Esophagus muscularis mucosa (tissue), 4 donors: ENCODE measurements around the gene PRPF18. TPM values are rescaled to one million over a fixed set of nuclear protein-coding genes. Genes with fewer than 3 reads are reported as not detected.

ENCODE experiments used
- DNase-seq: peaks from one replicate; pipeline ENCODE4 v3.0.0-alpha.2; 2017; ENCODE audit errors: extremely low spot score
- H3K27ac ChIP-seq, 4 donors: fragments of 200-600 bp; sonication (generic); replicated peaks in 1 of 4; 1 replicate in 3 of 4; 2 replicates in 1 of 4; pipeline ENCODE4 v1.5.1; 2016 to 2019; ENCODE audit warnings: mild to moderate bottlenecking in 1 of 4
- H3K27me3 ChIP-seq, 4 donors: fragments of 200-600 bp; sonication (generic); one replicate each; pipeline versions ENCODE4 v1.5.1 to v1.6.0; 2016 to 2019
- H3K36me3 ChIP-seq, 4 donors: fragments of 200-600 bp; sonication (generic); one replicate each; pipeline ENCODE4 v1.5.1; 2016 to 2019
- H3K4me1 ChIP-seq, 4 donors: fragments of 200-600 bp; sonication (generic); one replicate each; pipeline ENCODE4 v1.5.1; 2016 to 2019
- H3K4me3 ChIP-seq, 4 donors: fragments of 200-600 bp; sonication (generic); 1 replicate in 2 of 4; 2 replicates in 2 of 4; pipeline ENCODE4 v1.5.1; 2016 to 2019; ENCODE audit warnings: mild to moderate bottlenecking in 4 of 4, moderate library complexity in 1 of 4
- H3K9me3 ChIP-seq, 4 donors: fragments of 200-600 bp; sonication (generic); 1 replicate in 3 of 4; 2 replicates in 1 of 4; pipeline ENCODE4 v1.5.1; 2016 to 2019
- EP300 ChIP-seq: sonication (generic); formaldehyde crosslinking; IDR thresholded peaks from one replicate; pipeline ENCODE4 v1.6.1; 2017; ENCODE audit warnings: antibody characterized with exemption
- POLR2A ChIP-seq: fragments of 450-650 bp; IDR thresholded peaks from one replicate; pipeline ENCODE4 v1.6.1; 2017; ENCODE audit warnings: antibody characterized with exemption, moderate library complexity, mild to moderate bottlenecking, low read depth
- POLR2AphosphoS5 ChIP-seq, 2 donors: sonication (generic); formaldehyde crosslinking; IDR thresholded peaks; one replicate each; pipeline ENCODE4 v1.6.1; 2017; ENCODE audit warnings: antibody characterized with exemption in 2 of 2
- WGBS: methylation state at CpG from one replicate; pipeline ENCODE4 v1.1.5; 2018; 5-methylcytosine and 5-hydroxymethylcytosine counted together
- intact Hi-C: fragments of 100-400 bp; cut with DNase I; formaldehyde crosslinking; loops from one replicate; pipeline ENCODE4 v1.15.1; 2023
- total RNA-seq, 4 donors: library from RNA; depleted of rRNA; stranded (reverse); fragments of >200 nt; gene quantifications; one replicate each; pipeline versions ENCODE4 v1.1.0 to v1.2.1, GENCODE V29; 2016
- TF ChIP-seq, protein P1 (sequence below), 3 experiments: fragments of 200-600 bp in 2 of 3; fragments of 450-650 bp in 1 of 3; sonication (generic) in 2 of 3; IDR thresholded peaks; one replicate each; pipeline ENCODE4 v1.5.1; 2017 to 2019; ENCODE audit warnings: antibody characterized with exemption in 3 of 3, mild to moderate bottlenecking in 2 of 3, moderate library complexity in 1 of 3

PRPF18 gene
- total RNA-seq, 4 donors from 2014 or later = 16.2 to 27.8 (median 25.6) TPM

DNA sequence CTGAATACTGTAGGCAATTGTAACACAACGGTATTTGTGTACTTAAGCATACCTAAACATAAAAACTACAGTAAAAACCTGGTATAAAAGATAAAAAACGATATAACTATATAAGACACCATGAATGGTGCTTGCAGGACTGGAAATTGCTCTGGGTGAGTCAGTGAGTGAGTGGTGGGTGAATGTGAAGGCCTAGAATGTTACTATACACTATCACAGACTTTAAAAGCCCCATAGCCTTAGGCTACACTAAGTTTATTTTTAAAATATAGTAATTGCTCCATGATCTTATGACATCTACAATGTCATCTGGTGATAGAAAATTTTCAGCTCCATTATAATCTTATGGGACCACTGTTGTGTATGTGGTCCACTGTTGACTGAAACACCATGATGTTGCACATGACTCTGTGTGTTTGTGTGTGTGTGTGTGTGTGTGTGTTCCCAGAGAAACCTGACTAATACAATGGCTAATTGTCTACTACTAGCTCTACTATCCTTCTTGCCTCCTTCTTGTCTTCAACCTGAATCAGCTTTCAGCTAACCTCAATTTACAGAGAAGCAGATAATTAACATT is 27.6 kb upstream of the PRPF18 start:
- 82% methylated on average over 2 of the region's 2 CpGs for WGBS
- no peak for TF ChIP-seq EP300
- TF ChIP-seq POLR2A = no peak
- no peak for TF ChIP-seq POLR2AphosphoS5 (IDR thresholded peaks at IDR 0.05)
- TF ChIP-seq, protein P1, sequence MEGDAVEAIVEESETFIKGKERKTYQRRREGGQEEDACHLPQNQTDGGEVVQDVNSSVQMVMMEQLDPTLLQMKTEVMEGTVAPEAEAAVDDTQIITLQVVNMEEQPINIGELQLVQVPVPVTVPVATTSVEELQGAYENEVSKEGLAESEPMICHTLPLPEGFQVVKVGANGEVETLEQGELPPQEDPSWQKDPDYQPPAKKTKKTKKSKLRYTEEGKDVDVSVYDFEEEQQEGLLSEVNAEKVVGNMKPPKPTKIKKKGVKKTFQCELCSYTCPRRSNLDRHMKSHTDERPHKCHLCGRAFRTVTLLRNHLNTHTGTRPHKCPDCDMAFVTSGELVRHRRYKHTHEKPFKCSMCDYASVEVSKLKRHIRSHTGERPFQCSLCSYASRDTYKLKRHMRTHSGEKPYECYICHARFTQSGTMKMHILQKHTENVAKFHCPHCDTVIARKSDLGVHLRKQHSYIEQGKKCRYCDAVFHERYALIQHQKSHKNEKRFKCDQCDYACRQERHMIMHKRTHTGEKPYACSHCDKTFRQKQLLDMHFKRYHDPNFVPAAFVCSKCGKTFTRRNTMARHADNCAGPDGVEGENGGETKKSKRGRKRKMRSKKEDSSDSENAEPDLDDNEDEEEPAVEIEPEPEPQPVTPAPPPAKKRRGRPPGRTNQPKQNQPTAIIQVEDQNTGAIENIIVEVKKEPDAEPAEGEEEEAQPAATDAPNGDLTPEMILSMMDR (IDR thresholded peaks at IDR 0.05) = no peak
- H3K4me3 ChIP-seq = no peak overlapping the region
- no peaks in the 10 kb centered on the region for H3K27me3 ChIP-seq
- no peak for DNase-seq
- H3K9me3 ChIP-seq = no peaks in the 10 kb centered on the region
- H3K27ac ChIP-seq = no peak overlapping the region
- intact Hi-C loops = no loop called here
- no peaks in the 10 kb centered on the region for H3K4me1 ChIP-seq
- H3K36me3 ChIP-seq = no peaks in the 10 kb centered on the region

DNA sequence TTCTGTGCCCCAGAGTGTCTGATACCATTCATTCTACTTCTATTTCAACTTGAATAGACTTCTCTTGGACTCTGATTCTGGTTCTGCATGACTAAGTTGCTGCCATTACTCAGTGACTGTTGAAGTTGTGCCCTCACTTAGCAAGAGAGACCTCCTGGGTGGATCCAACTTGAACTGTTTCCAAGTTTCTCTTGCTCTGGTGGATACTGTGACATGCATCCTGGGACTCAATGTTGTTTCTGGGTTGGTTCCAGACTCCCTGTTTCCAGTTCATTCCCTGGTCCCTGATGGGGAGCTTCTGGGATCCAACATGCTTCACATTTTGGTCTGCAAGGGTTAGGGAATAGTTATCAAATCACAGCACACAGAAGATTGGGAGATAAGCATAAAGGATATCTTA is 26.2 kb upstream of the PRPF18 start:
- no peak for DNase-seq
- intact Hi-C loops = no loop called here
- Histone ChIP-seq H3K27me3 (no peaks in the 10 kb centered on the region), H3K27ac (no peak overlapping the region), H3K4me1 (no peaks in the 10 kb centered on the region), H3K36me3 (no peaks in the 10 kb centered on the region), H3K9me3 (no peaks in the 10 kb centered on the region), H3K4me3 (no peak overlapping the region)
- no peak for TF ChIP-seq POLR2AphosphoS5 (IDR thresholded peaks at IDR 0.05)
- TF ChIP-seq POLR2A = no peak
- TF ChIP-seq, protein P1 (IDR thresholded peaks at IDR 0.05) = no peak
- no peak for TF ChIP-seq EP300

DNA sequence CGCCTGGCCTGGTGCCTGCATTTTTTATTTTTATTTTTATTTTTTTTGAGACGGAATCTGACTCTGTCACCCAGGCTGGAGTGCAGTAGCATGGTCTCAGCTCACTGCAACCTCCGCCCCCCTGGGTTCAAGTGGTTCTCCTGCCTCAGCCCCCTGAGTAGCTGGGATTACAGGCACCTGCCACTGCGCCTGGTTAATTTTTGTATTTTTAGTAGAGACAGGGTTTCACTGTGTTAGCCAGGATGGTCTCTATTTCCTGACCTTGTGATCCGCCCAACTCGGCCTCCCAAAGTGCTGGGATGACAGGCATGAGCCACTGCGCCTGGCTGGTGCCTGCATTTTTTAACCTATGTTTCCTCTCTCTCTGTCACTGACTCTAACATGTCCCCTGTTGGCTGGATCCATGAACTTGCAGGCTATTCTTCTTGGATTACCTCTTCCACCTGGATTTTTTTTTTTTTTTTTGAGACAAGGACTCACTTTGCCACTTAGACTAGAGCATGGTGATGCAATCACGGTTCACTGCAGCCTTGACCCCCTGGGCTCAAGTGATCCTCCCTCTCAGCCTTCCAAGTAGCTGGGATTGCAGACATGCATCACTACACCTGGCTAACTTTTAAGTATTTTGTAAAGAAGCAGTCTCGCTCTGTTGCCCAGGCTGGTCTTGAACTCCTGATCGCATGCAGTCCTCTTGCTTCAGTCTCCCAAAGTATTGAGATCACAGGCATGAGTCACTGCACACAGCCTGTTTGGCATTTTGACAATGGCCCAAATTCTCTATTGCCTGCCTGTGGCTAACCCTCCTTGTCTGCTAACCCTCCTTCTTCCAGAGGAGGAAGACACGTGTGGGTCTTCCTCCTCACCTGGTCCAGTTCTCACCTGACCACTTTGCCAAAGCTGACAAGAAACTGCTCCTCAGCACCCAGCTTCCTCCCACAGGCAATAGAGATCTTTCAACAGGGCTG is 23.0 kb upstream of the PRPF18 start:
- H3K36me3 ChIP-seq = no peaks in the 10 kb centered on the region
- DNase-seq = no peak
- no peaks in the 10 kb centered on the region for H3K27me3 ChIP-seq
- intact Hi-C loops = no loop called here
- no peak overlapping the region for H3K4me3 ChIP-seq
- H3K4me1 ChIP-seq = no peaks in the 10 kb centered on the region
- WGBS = 95% methylated on average over 11 of the region's 11 CpGs
- H3K9me3 ChIP-seq = no peaks in the 10 kb centered on the region
- TF ChIP-seq, protein P1 (IDR thresholded peaks at IDR 0.05) = no peak
- no peak for TF ChIP-seq EP300
- no peak overlapping the region for H3K27ac ChIP-seq

DNA sequence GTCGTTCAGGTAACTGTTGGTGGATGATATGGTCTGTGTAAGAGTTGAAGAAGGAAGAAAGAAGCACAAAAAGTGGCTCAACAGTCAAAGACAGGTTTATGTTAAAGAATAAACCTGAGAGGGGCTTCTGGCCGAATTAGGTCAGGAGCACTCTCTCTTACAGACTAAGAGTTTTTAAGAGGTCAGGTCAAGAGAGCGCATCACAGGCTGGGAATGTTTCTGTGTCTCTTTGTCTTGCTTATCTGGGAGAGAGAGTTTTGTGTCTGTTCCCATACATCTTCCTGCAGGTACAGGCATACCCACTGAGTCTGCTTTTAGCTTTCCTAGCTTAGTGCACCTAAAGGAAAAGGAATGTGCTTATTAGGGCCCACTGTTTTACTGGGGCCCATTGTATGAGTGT is 22.2 kb upstream of the PRPF18 start:
- Histone ChIP-seq H3K4me1 (no peaks in the 10 kb centered on the region), H3K27ac (no peak overlapping the region), H3K4me3 (no peak overlapping the region), H3K27me3 (no peaks in the 10 kb centered on the region), H3K9me3 (no peaks in the 10 kb centered on the region), H3K36me3 (no peaks in the 10 kb centered on the region)
- 90% methylated on average over 3 of the region's 3 CpGs for WGBS
- intact Hi-C loops = no loop called here
- DNase-seq = no peak
- TF ChIP-seq POLR2AphosphoS5 (IDR thresholded peaks at IDR 0.05) (no peak), EP300 (no peak), POLR2A (no peak)
- TF ChIP-seq, protein P1 (IDR thresholded peaks at IDR 0.05) = no peak
